Pancreas (tissue), 10 donors: ENCODE measurements around the gene POMT1. TPM values are rescaled to one million over a fixed set of nuclear protein-coding genes. Genes with fewer than 3 reads are reported as not detected.
"Not testable (repeated sequence)": the region's sequence is repeated elsewhere in the genome, so short reads cannot be mapped to it uniquely, and the experiment has no call there.

Source experiments
- ATAC-seq, 4 donors: fragments of 200-7000 bp; cut with Tn5 transposase; one replicate each; pipeline versions ENCODE4 v1.8.0 to v1.9.1; 2020; ENCODE audit warnings: mild to moderate bottlenecking in 4 of 4, moderate library complexity in 4 of 4
- DNase-seq, 6 donors: peaks; one replicate each; pipeline ENCODE4 v3.0.0-alpha.2; 2020
- FAIRE-seq: peaks from 2 replicates; lab custom pipeline; 2012; peaks lifted over from hg19 to GRCh38; lab: Jason Lieb, UNC
- H3K27ac ChIP-seq, 4 donors: fragments of 200-600 bp; sonication (generic); 1 replicate in 3 of 4; 2 replicates in 1 of 4; pipeline versions ENCODE4 v1.5.0 to v1.8.0; 2020
- H3K27me3 ChIP-seq, 4 donors: fragments of 200-600 bp; one replicate each; pipeline ENCODE4 v1.8.0; 2021
- H3K36me3 ChIP-seq, 3 donors: fragments of 200-600 bp; sonication (generic) in 1 of 3; one replicate each; pipeline versions ENCODE4 v1.5.0 to v1.8.0; 2020 to 2021
- H3K4me1 ChIP-seq, 3 donors: fragments of 200-600 bp; one replicate each; pipeline ENCODE4 v1.8.0; 2021
- H3K4me3 ChIP-seq, 4 donors: fragments of 200-600 bp; sonication (generic) in 2 of 4; one replicate each; pipeline versions ENCODE4 v1.5.0 to v1.8.0; 2020 to 2021
- H3K9me3 ChIP-seq, 4 donors: fragments of 200-600 bp; one replicate each; pipeline ENCODE4 v1.8.0; 2021
- CTCF ChIP-seq, 4 donors: fragments of 200-600 bp; sonication (generic) in 3 of 4; IDR thresholded peaks; one replicate each; pipeline versions ENCODE4 v1.5.0 to v1.8.0; 2021; ENCODE audit warnings: antibody characterized with exemption in 4 of 4
- WGBS, 2 donors: extraction: QIAGEN DNeasy Blood & Tissue Kit; methylation state at CpG; one replicate each; pipeline ENCODE4 v1.1.7; 2013; 5-methylcytosine and 5-hydroxymethylcytosine counted together
- intact Hi-C, 3 donors: fragments of 100-400 bp; cut with DNase I; formaldehyde crosslinking; loops; one replicate each; pipeline versions ENCODE4 v1.11.1 to v1.14.2; 2022
- polyA plus RNA-seq, 2 donors: library from polyadenylated mRNA; stranded (reverse); fragments of 200-250 nt; gene quantifications; one replicate each; pipeline ENCODE4 v1.2.3, GENCODE V29; 2013
- total RNA-seq, 6 donors: library from RNA; stranded (reverse); fragmentation: NEBNext Ultra II Directional in 4 of 6; extraction: Animal tissue kit (Norgen Biotek cat#: 25700) in 4 of 6; gene quantifications; one replicate each; pipeline versions ENCODE4 v1.2.1 to v1.2.4, GENCODE V29; 2021 to 2023
- donor health status: healthy with polysubstance abuse.
- donor health status: DM: no; HTN: no; CAD: no; lungs with moderate emphysema.
- donor health status: DM: no; HTN: no; CAD: no.
- donor health status: control.
- donor health status: control.
- donor health status: Bipolar disorder and iron deficiency.
- donor health status: DM: yes; HTN: yes; CAD: no.
- donor health status: DM: no; HTN: no; CAD: no.
- donor health status: DM: no; HTN: no; CAD: no.
- donor health status: DM: yes; HTN: yes; CAD: no.

The POMT1 gene
- total and polyA plus RNA-seq, 8 donors = 11.3 to 66.5 (median 16.5) TPM

- WGBS, 2 donors = 93 to 96% methylated on average over 15 of the region's 15 CpGs
Observed at GRCh38 chr9:131513177-131513576, 10.5 kb downstream of the POMT1 start.

GRCh38 chr9:131515559-131516031, 12.9 kb downstream of the POMT1 start:
- peaks cover 0 to 63% (median 8%) of the 10 kb centered on the region in 3 donors for H3K36me3 ChIP-seq
- H3K27ac ChIP-seq, intact Hi-C loops, DNase-seq, H3K9me3 ChIP-seq, ATAC-seq, H3K4me3 ChIP-seq, FAIRE-seq, H3K4me1 ChIP-seq, H3K27me3 ChIP-seq: not testable (repeated sequence)
- WGBS, 2 donors = 81 to 87% methylated on average over 10 to 12 of the region's 12 CpGs

More at GRCh38 chr9:131513177-131513576, 10.5 kb downstream of the POMT1 start:
- Histone ChIP-seq H3K27ac (no peak overlapping the region), H3K36me3 (peaks cover 1 to 53% (median 5%) of the 10 kb centered on the region in 3 donors), H3K27me3 (no peaks in the 10 kb centered on the region), H3K4me1 (no peaks in the 10 kb centered on the region), H3K9me3 (no peaks in the 10 kb centered on the region), H3K4me3 (no peak overlapping the region)
- intact Hi-C loops = no loop called here
- DNase-seq = peak in 1 of 6 donors; percentile 33
- TF ChIP-seq CTCF (IDR thresholded peaks at IDR 0.05) = no peak
- no peak for ATAC-seq
- FAIRE-seq = no peak

GRCh38 chr9:131516100-131516499, 13.4 kb downstream of the POMT1 start:
- Histone ChIP-seq H3K4me3 (no peak overlapping the region), H3K36me3 (peaks cover 0 to 59% (median 8%) of the 10 kb centered on the region in 3 donors), H3K27ac (no peak overlapping the region), H3K4me1 (no peaks in the 10 kb centered on the region), H3K9me3 (no peaks in the 10 kb centered on the region), H3K27me3 (no peaks in the 10 kb centered on the region)
- intact Hi-C loops = no loop called here
- ATAC-seq (no peak), DNase-seq (no peak), FAIRE-seq (no peak)
- WGBS, 2 donors = 86 to 87% methylated on average over 14 to 15 of the region's 15 CpGs
- no peak for TF ChIP-seq CTCF (IDR thresholded peaks at IDR 0.05)

- H3K27ac ChIP-seq = no peak overlapping the region
- FAIRE-seq (no peak), ATAC-seq (no peak), DNase-seq (no peak)
- no peaks in the 10 kb centered on the region for H3K4me1 ChIP-seq
- no peaks in the 10 kb centered on the region for H3K27me3 ChIP-seq
- intact Hi-C loops = no loop called here
- H3K4me3 ChIP-seq = no peak overlapping the region
- no peak for TF ChIP-seq CTCF (IDR thresholded peaks at IDR 0.05)
- WGBS, 2 donors = 96% methylated on average over 9 of the region's 9 CpGs
- H3K9me3 ChIP-seq = no peaks in the 10 kb centered on the region
- peaks cover 0 to 58% (median 8%) of the 10 kb centered on the region in 3 donors for H3K36me3 ChIP-seq
Observed at GRCh38 chr9:131516930-131517329, 14.2 kb downstream of the POMT1 start.

- Histone ChIP-seq H3K4me3 (no peak overlapping the region), H3K9me3 (no peaks in the 10 kb centered on the region), H3K4me1 (no peaks in the 10 kb centered on the region), H3K27ac (no peak overlapping the region), H3K36me3 (peaks cover 0 to 59% (median 8%) of the 10 kb centered on the region in 3 donors), H3K27me3 (no peaks in the 10 kb centered on the region)
- no peak for TF ChIP-seq CTCF (IDR thresholded peaks at IDR 0.05)
- ATAC-seq (no peak), FAIRE-seq (no peak), DNase-seq (no peak)
- 88 to 97% methylated on average over 11 of the region's 11 CpGs for WGBS, 2 donors
- intact Hi-C loops = no loop called here
Observed at GRCh38 chr9:131517761-131518190, 15.1 kb downstream of the POMT1 start.
